H54 (cell line): Measurements from ENCODE around the gene TMEM128.
A peak's percentile ranks its signal among the peaks of the same experiment; 100 is the strongest.

ENCODE experiments used
- DNase-seq: peaks from one replicate; pipeline ENCODE4 v3.0.0; 2011; ENCODE audit warnings: low spot score, mixed read lengths; ENCODE audit not compliant: insufficient read length
- FAIRE-seq: peaks from 3 replicates; lab custom pipeline; 2011; peaks lifted over from hg19 to GRCh38; lab: Jason Lieb, UNC
- POLR2A ChIP-seq: IDR thresholded peaks from 2 replicates; pipeline ENCODE4 v1.6.1; 2011; ENCODE audit warnings: low read depth, mild to moderate bottlenecking, low read length

Gene TMEM128

GRCh38 chr4:4248029-4248884 is at the start of gene TMEM128:
Gene TMEM128, minus strand, starts transcription at chr4:4248223. Its CDS starts 21 bp downstream, at chr4:4248202.
- TF ChIP-seq POLR2A, result peak; percentile 89
- DNase-seq (peak; percentile 77), FAIRE-seq (no peak)

GRCh38 chr4:4296283-4296846 is 48.3 kb upstream of the TMEM128 start:
- DNase-seq (no peak), FAIRE-seq (no peak)
- TF ChIP-seq POLR2A, result no peak

- no peak for TF ChIP-seq POLR2A
- no peak for FAIRE-seq
Observed at GRCh38 chr4:4293279-4293678, 45.3 kb upstream of the TMEM128 start.

GRCh38 chr4:4289941-4290850 is 42.2 kb upstream of the TMEM128 start, which contains the start of the genes LYAR and ZBTB49:
Gene LYAR, minus strand, starts transcription at chr4:4290154. Its CDS starts 6,412 bp downstream, at chr4:4283742.
Gene ZBTB49, plus strand, starts transcription at chr4:4290251. Its CDS starts 9,695 bp downstream, at chr4:4299946.
- peak; percentile 76 for DNase-seq
- TF ChIP-seq POLR2A, result peak; percentile 90
- FAIRE-seq, result no peak

More at GRCh38 chr4:4293279-4293678, 45.3 kb upstream of the TMEM128 start:
- DNase-seq, result no peak

- FAIRE-seq, result no peak
- no peak for DNase-seq
- no peak for TF ChIP-seq POLR2A
Observed at GRCh38 chr4:4289597-4289940, 41.5 kb upstream of the TMEM128 start.

GRCh38 chr4:4289055-4289454 is 41.0 kb upstream of the TMEM128 start:
- TF ChIP-seq POLR2A, result no peak
- no peak for FAIRE-seq

GRCh38 chr4:4288098-4288497 is 40.1 kb upstream of the TMEM128 start:
- TF ChIP-seq POLR2A, result no peak
- FAIRE-seq, result no peak
- DNase-seq, result no peak

More at GRCh38 chr4:4289055-4289454, 41.0 kb upstream of the TMEM128 start:
- no peak for DNase-seq

- TF ChIP-seq POLR2A, result no peak
- DNase-seq (peak; percentile 23), FAIRE-seq (no peak)
Observed at GRCh38 chr4:4284827-4285618, 37.0 kb upstream of the TMEM128 start.

- TF ChIP-seq POLR2A, result no peak
- no peak for FAIRE-seq
- no peak for DNase-seq
Observed at GRCh38 chr4:4281787-4282186, 33.8 kb upstream of the TMEM128 start.

- DNase-seq (no peak), FAIRE-seq (no peak)
- TF ChIP-seq POLR2A, result no peak
Observed at GRCh38 chr4:4277531-4277930, 29.5 kb upstream of the TMEM128 start.

- no peak for TF ChIP-seq POLR2A
- DNase-seq, result no peak
- no peak for FAIRE-seq
Observed at GRCh38 chr4:4274226-4274625, 26.2 kb upstream of the TMEM128 start.

- TF ChIP-seq POLR2A, result no peak
- FAIRE-seq (no peak), DNase-seq (no peak)
Observed at GRCh38 chr4:4271912-4272311, 23.9 kb upstream of the TMEM128 start.

- no peak for TF ChIP-seq POLR2A
- DNase-seq (no peak), FAIRE-seq (no peak)
Observed at GRCh38 chr4:4270529-4270928, 22.5 kb upstream of the TMEM128 start.

GRCh38 chr4:4269856-4270255 is 21.8 kb upstream of the TMEM128 start:
- DNase-seq, result no peak
- peak; percentile 65 for FAIRE-seq
- no peak for TF ChIP-seq POLR2A
